ENCODE results near the gene ESX1. TPM values are rescaled to one million over a fixed set of nuclear protein-coding genes. Genes with fewer than 3 reads are reported as not detected.
A peak's percentile ranks its signal among the peaks of the same experiment; 100 is the strongest.

ESX1 gene
- total and polyA plus RNA-seq, 2 donors (not counting 3 experiments of a cell fraction or from before 2014, with no cell fraction given), result not detected

DNA sequence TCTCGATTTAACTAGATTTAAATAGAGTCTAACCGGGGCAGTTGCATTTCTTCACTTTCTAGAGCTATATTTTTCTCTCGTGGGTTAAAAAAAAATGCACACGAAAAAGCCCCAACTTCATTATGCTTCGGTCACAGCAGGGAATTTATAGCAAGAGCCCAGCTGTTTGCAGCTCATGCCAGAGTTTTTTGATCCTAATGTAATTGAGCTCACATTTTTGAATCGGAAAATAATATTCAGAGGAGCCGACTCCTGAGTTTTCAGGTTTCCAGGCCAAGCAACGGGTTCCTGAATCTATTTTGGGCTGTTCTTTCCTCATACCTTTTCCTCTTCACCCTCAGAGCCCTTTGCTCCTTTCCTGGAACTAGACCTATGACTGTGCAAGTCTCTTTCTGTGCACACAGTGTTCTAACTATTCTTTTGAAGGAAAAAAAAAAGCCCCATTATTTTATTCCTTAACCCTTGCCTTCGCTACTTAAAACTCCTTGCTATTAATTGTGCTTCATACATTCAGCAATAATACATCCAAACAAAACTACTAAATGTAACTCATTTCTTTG, 27.5 kb upstream of the ESX1 start:
- no peaks in the 10 kb centered on the region for H3K79me2 ChIP-seq (ENCODE audit: control insufficient read depth, insufficient read depth, low read length)
- CTCF ChIA-PET, result no interaction called here
- H3K9me3 ChIP-seq (replicated peaks; ENCODE audit: control insufficient read depth, insufficient read depth, low read length), result no peaks in the 10 kb centered on the region
- TF ChIP-seq MYC (IDR thresholded peaks at IDR 0.05; ENCODE audit: low read depth, low read length), result no peak
- TF ChIP-seq, protein P1, sequence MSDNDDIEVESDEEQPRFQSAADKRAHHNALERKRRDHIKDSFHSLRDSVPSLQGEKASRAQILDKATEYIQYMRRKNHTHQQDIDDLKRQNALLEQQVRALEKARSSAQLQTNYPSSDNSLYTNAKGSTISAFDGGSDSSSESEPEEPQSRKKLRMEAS (IDR thresholded peaks at IDR 0.05; ENCODE audit: insufficient read depth, insufficient read length), result no peak
- TF ChIP-seq JUN (IDR thresholded peaks at IDR 0.05; ENCODE audit: borderline replicate concordance, insufficient read depth, insufficient read length, low read depth), result no peak
- BruUV-seq (replicated peaks), result no TSS peak
- H3K9ac ChIP-seq (replicated peaks; ENCODE audit: extremely low read depth, insufficient read depth, low read length), result no peak overlapping the region
- FAIRE-seq (peak; percentile 33), DNase-seq (ENCODE audit: low read depth, low spot score) (no peak)
- H3K4me2 ChIP-seq (ENCODE audit: insufficient read depth, low read length), result no peak overlapping the region
- intact Hi-C loops (cut with micrococcal nuclease) (no loop called here), dilution Hi-C loops (cut with MboI; ENCODE audit: extremely low pct_ligation_motif_present, low sequenced_read_pairs) (no loop called here)
- no peak overlapping the region for H2AFZ ChIP-seq (ENCODE audit: low read depth, low read length)
- no peaks in the 10 kb centered on the region for H4K20me1 ChIP-seq (replicated peaks; ENCODE audit: control insufficient read depth, extremely low read depth, insufficient read depth, low read length)
- POLR2A ChIA-PET, result no interaction called here
- no peaks in the 10 kb centered on the region for H3K4me1 ChIP-seq (ENCODE audit: control insufficient read depth, extremely low read depth, insufficient read depth, low read length)
- no peaks in the 10 kb centered on the region for H3K9me1 ChIP-seq (replicated peaks; ENCODE audit: control insufficient read depth, extremely low read depth, insufficient read depth, low read length)
- no peaks in the 10 kb centered on the region for H3K36me3 ChIP-seq (ENCODE audit: control insufficient read depth in 2 of 2, extremely low read depth in 1 of 2, insufficient read depth in 2 of 2, low read length in 2 of 2)
- no peak overlapping the region for H3K27ac ChIP-seq (ENCODE audit: insufficient read depth, low read depth, low read length)
- no peak overlapping the region for H3K4me3 ChIP-seq (replicated peaks in 1 of 3; ENCODE audit: insufficient read depth in 1 of 3, low read depth in 1 of 3, low read length in 3 of 3)
- peaks cover 0 to 2% of the 10 kb centered on the region in 2 experiments for H3K27me3 ChIP-seq (ENCODE audit: control insufficient read depth in 2 of 2, insufficient read depth in 2 of 2, low read length in 2 of 2)

DNA sequence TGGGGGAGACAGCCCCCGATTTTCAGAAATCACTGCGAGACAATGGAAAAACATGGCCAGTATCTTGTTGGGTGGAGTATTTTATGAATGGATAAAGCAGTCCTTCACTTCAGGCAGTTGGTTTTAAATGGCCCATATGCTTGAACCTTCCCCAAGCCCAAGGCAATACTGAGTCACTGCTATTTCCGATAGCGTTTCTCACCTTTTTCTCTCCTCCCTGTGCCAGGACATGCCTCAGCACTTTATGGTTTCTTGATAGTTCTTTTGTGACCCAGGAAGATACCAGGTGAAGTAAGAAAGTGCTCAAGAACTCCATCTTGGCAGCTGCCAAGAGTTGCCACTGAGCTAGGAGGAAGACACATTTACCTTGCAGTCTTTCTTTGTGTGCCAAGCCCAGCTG, 26.8 kb upstream of the ESX1 start:
- H4K20me1 ChIP-seq (replicated peaks; ENCODE audit: control insufficient read depth, extremely low read depth, insufficient read depth, low read length), result no peaks in the 10 kb centered on the region
- no peaks in the 10 kb centered on the region for H3K36me3 ChIP-seq (ENCODE audit: control insufficient read depth in 2 of 2, extremely low read depth in 1 of 2, insufficient read depth in 2 of 2, low read length in 2 of 2)
- no peak overlapping the region for H3K4me3 ChIP-seq (replicated peaks in 1 of 3; ENCODE audit: insufficient read depth in 1 of 3, low read depth in 1 of 3, low read length in 3 of 3)
- BruUV-seq (replicated peaks), result no TSS peak
- no peak overlapping the region for H3K9ac ChIP-seq (replicated peaks; ENCODE audit: extremely low read depth, insufficient read depth, low read length)
- FAIRE-seq (peak; percentile 40), DNase-seq (ENCODE audit: low read depth, low spot score) (no peak)
- H3K79me2 ChIP-seq (ENCODE audit: control insufficient read depth, insufficient read depth, low read length), result no peaks in the 10 kb centered on the region
- intact Hi-C loops (cut with micrococcal nuclease), result no loop called here
- dilution Hi-C loops (cut with MboI; ENCODE audit: extremely low pct_ligation_motif_present, low sequenced_read_pairs), result no loop called here
- H3K9me3 ChIP-seq (replicated peaks; ENCODE audit: control insufficient read depth, insufficient read depth, low read length), result no peaks in the 10 kb centered on the region
- ChIA-PET CTCF (no interaction called here), POLR2A (no interaction called here)
- H3K4me2 ChIP-seq (ENCODE audit: insufficient read depth, low read length), result no peak overlapping the region
- peaks cover 0 to 2% of the 10 kb centered on the region in 2 experiments for H3K27me3 ChIP-seq (ENCODE audit: control insufficient read depth in 2 of 2, insufficient read depth in 2 of 2, low read length in 2 of 2)
- H2AFZ ChIP-seq (ENCODE audit: low read depth, low read length), result no peak overlapping the region
- H3K4me1 ChIP-seq (ENCODE audit: control insufficient read depth, extremely low read depth, insufficient read depth, low read length), result no peaks in the 10 kb centered on the region
- TF ChIP-seq FOS (IDR thresholded peaks at IDR 0.05; ENCODE audit: borderline replicate concordance, insufficient read depth, low read length), result no peak
- no peak for TF ChIP-seq POLR2AphosphoS5 (IDR thresholded peaks at IDR 0.05; ENCODE audit: insufficient read depth, low read depth, low read length)
- no peak for TF ChIP-seq JUN (IDR thresholded peaks at IDR 0.05; ENCODE audit: borderline replicate concordance, insufficient read depth, insufficient read length, low read depth)
- TF ChIP-seq, protein P2, sequence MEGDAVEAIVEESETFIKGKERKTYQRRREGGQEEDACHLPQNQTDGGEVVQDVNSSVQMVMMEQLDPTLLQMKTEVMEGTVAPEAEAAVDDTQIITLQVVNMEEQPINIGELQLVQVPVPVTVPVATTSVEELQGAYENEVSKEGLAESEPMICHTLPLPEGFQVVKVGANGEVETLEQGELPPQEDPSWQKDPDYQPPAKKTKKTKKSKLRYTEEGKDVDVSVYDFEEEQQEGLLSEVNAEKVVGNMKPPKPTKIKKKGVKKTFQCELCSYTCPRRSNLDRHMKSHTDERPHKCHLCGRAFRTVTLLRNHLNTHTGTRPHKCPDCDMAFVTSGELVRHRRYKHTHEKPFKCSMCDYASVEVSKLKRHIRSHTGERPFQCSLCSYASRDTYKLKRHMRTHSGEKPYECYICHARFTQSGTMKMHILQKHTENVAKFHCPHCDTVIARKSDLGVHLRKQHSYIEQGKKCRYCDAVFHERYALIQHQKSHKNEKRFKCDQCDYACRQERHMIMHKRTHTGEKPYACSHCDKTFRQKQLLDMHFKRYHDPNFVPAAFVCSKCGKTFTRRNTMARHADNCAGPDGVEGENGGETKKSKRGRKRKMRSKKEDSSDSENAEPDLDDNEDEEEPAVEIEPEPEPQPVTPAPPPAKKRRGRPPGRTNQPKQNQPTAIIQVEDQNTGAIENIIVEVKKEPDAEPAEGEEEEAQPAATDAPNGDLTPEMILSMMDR (IDR thresholded peaks at IDR 0.05; ENCODE audit: extremely low read depth in 1 of 2, insufficient read depth in 1 of 2, low read depth in 1 of 2, low read length in 2 of 2), result no peak
- no peak for TF ChIP-seq GATA2 (IDR thresholded peaks at IDR 0.05; ENCODE audit: insufficient read depth, insufficient read length, low read depth, low read length)
- TF ChIP-seq EZH2 (IDR thresholded peaks at IDR 0.05; ENCODE audit: borderline replicate concordance, low read depth, low read length, severe bottlenecking), result no peak
- TF ChIP-seq POLR2A (IDR thresholded peaks at IDR 0.05; ENCODE audit: low read depth, low read length), result no peak
- no peak for TF ChIP-seq MYC (IDR thresholded peaks at IDR 0.05; ENCODE audit: low read depth, low read length)
- TF ChIP-seq, protein P1 (IDR thresholded peaks at IDR 0.05; ENCODE audit: insufficient read depth, insufficient read length), result no peak
- no peak overlapping the region for H3K27ac ChIP-seq (ENCODE audit: insufficient read depth, low read depth, low read length)
- H3K9me1 ChIP-seq (replicated peaks; ENCODE audit: control insufficient read depth, extremely low read depth, insufficient read depth, low read length), result no peaks in the 10 kb centered on the region

Measured in endothelial cell of umbilical vein (primary cell).